H9 (cell line): ENCODE measurements around the gene COL8A1. TPM values are rescaled to one million over a fixed set of nuclear protein-coding genes. Genes with fewer than 3 reads are reported as not detected.

ENCODE experiments used
- DNase-seq: peaks from one replicate; pipeline ENCODE4 v3.0.0-alpha.2; 2017
- H2AFZ ChIP-seq: one replicate; pipeline ENCODE4 v1.6.1; 2013; ENCODE audit warnings: mild to moderate bottlenecking, low read length, control low read depth, moderate library complexity
- H2AK5ac ChIP-seq: 2 replicates; pipeline ENCODE4 v1.6.1; 2013; ENCODE audit warnings: low read length, control low read depth, mixed read lengths; ENCODE audit not compliant: insufficient read length
- H2BK120ac ChIP-seq: one replicate; pipeline ENCODE4 v1.6.1; 2013; ENCODE audit warnings: low read depth, mild to moderate bottlenecking, low read length, control low read depth, inconsistent platforms; ENCODE audit not compliant: poor library complexity, severe bottlenecking
- H2BK12ac ChIP-seq: 2 replicates; pipeline ENCODE4 v1.6.1; 2013; ENCODE audit warnings: low read length, control low read depth, mixed read lengths, low read depth; ENCODE audit not compliant: insufficient read length
- H2BK15ac ChIP-seq: 2 replicates; pipeline ENCODE4 v1.6.1; 2013; ENCODE audit warnings: low read depth, low read length, control low read depth
- H2BK20ac ChIP-seq: one replicate; pipeline ENCODE4 v1.6.1; 2013; ENCODE audit warnings: low read depth, mild to moderate bottlenecking, low read length, control low read depth, inconsistent platforms; ENCODE audit not compliant: poor library complexity, severe bottlenecking
- H2BK5ac ChIP-seq: 2 replicates; pipeline ENCODE4 v1.6.1; 2013; ENCODE audit warnings: low read length, control low read depth, mixed read lengths; ENCODE audit not compliant: insufficient read length
- H3K14ac ChIP-seq: 2 replicates; pipeline ENCODE4 v1.6.1; 2013; ENCODE audit warnings: low read length, control low read depth; ENCODE audit not compliant: insufficient read depth
- H3K18ac ChIP-seq: 2 replicates; pipeline ENCODE4 v1.6.1; 2013; ENCODE audit warnings: low read depth, mild to moderate bottlenecking, mixed read lengths, low read length, control low read depth; ENCODE audit not compliant: insufficient read length
- H3K23ac ChIP-seq: 2 replicates; pipeline ENCODE4 v1.6.1; 2013; ENCODE audit warnings: low read length, control low read depth, mixed read lengths, low read depth; ENCODE audit not compliant: insufficient read length
- H3K23me2 ChIP-seq: 2 replicates; pipeline ENCODE4 v1.6.1; 2013; ENCODE audit warnings: low read depth, mild to moderate bottlenecking, mixed read lengths, low read length, control low read depth; ENCODE audit not compliant: insufficient read length, poor library complexity, severe bottlenecking
- H3K27ac ChIP-seq: 2 replicates; pipeline ENCODE4 v1.5.1; 2013; ENCODE audit warnings: low read length, control low read depth, mixed read lengths, low read depth; ENCODE audit not compliant: insufficient read length
- H3K27me3 ChIP-seq: 2 replicates; pipeline ENCODE4 v1.6.1; 2013; ENCODE audit warnings: low read length, control low read depth, inconsistent platforms; ENCODE audit not compliant: insufficient read depth
- H3K4ac ChIP-seq: 2 replicates; pipeline ENCODE4 v1.6.1; 2013; ENCODE audit warnings: low read depth, mild to moderate bottlenecking, control low read depth, inconsistent platforms, low read length, moderate library complexity
- H3K4me1 ChIP-seq: 2 replicates; pipeline ENCODE4 v1.6.1; 2013; ENCODE audit warnings: low read length, control low read depth, inconsistent platforms; ENCODE audit not compliant: insufficient read depth
- H3K4me2 ChIP-seq: 2 replicates; pipeline ENCODE4 v1.6.1; 2013; ENCODE audit warnings: low read length, control low read depth, mixed read lengths; ENCODE audit not compliant: insufficient read length, insufficient read depth
- H3K56ac ChIP-seq: 2 replicates; pipeline ENCODE4 v1.6.1; 2013; ENCODE audit warnings: low read depth, mild to moderate bottlenecking, mixed read lengths, low read length, control low read depth; ENCODE audit not compliant: insufficient read length
- H3K79me1 ChIP-seq: 2 replicates; pipeline ENCODE4 v1.6.1; 2013; ENCODE audit warnings: low read depth, mild to moderate bottlenecking, moderate library complexity, low read length, control low read depth, inconsistent platforms; ENCODE audit not compliant: insufficient read depth, poor library complexity, severe bottlenecking
- H3K79me2 ChIP-seq: 2 replicates; pipeline ENCODE4 v1.6.1; 2013; ENCODE audit warnings: low read length, control low read depth, inconsistent platforms; ENCODE audit not compliant: insufficient read depth
- H3K9ac ChIP-seq: 2 replicates; pipeline ENCODE4 v1.6.1; 2013; ENCODE audit warnings: low read length, control low read depth, mixed read lengths; ENCODE audit not compliant: insufficient read length; ENCODE audit errors: extremely low read depth
- H3K9me3 ChIP-seq: one replicate; pipeline ENCODE4 v1.6.1; 2013; ENCODE audit warnings: low read depth, low read length, inconsistent platforms; ENCODE audit not compliant: control insufficient read depth
- H3T11ph ChIP-seq: one replicate; pipeline ENCODE4 v1.6.1; 2013; ENCODE audit warnings: mild to moderate bottlenecking, low read length, control low read depth, inconsistent platforms
- H4K20me1 ChIP-seq: one replicate; pipeline ENCODE4 v1.6.1; 2013; ENCODE audit not compliant: control insufficient read depth, insufficient read length, insufficient read depth
- H4K5ac ChIP-seq: 2 replicates; pipeline ENCODE4 v1.6.1; 2013; ENCODE audit warnings: low read depth, mild to moderate bottlenecking, mixed read lengths, low read length, control low read depth; ENCODE audit not compliant: insufficient read length
- H4K8ac ChIP-seq: replicated peaks from 2 replicates; pipeline ENCODE4 v1.6.1; 2013; ENCODE audit warnings: low read length, control low read depth, mixed read lengths, low read depth; ENCODE audit not compliant: insufficient read length
- H4K91ac ChIP-seq: 2 replicates; pipeline ENCODE4 v1.6.1; 2013; ENCODE audit warnings: low read depth, mild to moderate bottlenecking, moderate library complexity, mixed read lengths, low read length, control low read depth; ENCODE audit not compliant: insufficient read length
- H3K27ac Mint-ChIP-seq, 3 experiments: 2 replicates in 2 of 3; 3 replicates in 1 of 3; pipeline ENCODE4 v1.8.0; 2020 to 2021; ENCODE audit warnings: mixed read lengths in 3 of 3, mild to moderate bottlenecking in 1 of 3, moderate library complexity in 1 of 3
- H3K27me3 Mint-ChIP-seq: 2 replicates; pipeline ENCODE4 v1.8.0; 2021; ENCODE audit warnings: low read depth, mild to moderate bottlenecking, moderate library complexity, mixed read lengths
- H3K36me3 Mint-ChIP-seq, 3 experiments: 2 replicates in 2 of 3; 3 replicates in 1 of 3; pipeline ENCODE4 v1.8.0; 2020 to 2021; ENCODE audit warnings: low read depth in 3 of 3, mixed read lengths in 3 of 3; ENCODE audit not compliant: insufficient read depth in 1 of 3
- H3K4me1 Mint-ChIP-seq, 2 experiments: 2 replicates each; pipeline ENCODE4 v1.8.0; 2020; ENCODE audit warnings: mixed read lengths in 2 of 2
- H3K4me3 Mint-ChIP-seq, 2 experiments: 2 replicates in 1 of 2; 3 replicates in 1 of 2; pipeline ENCODE4 v1.8.0; 2020 to 2021; ENCODE audit warnings: mild to moderate bottlenecking in 2 of 2, mixed read lengths in 2 of 2, moderate library complexity in 1 of 2
- H3K9me3 Mint-ChIP-seq, 2 experiments: 2 replicates in 1 of 2; 3 replicates in 1 of 2; pipeline ENCODE4 v1.8.0; 2020; ENCODE audit warnings: mild to moderate bottlenecking in 2 of 2, mixed read lengths in 2 of 2, moderate library complexity in 1 of 2
- WGBS: extraction: QIAGEN DNeasy Blood & Tissue Kit; methylation state at CpG from one replicate; pipeline ENCODE4 v1.1.7; 2013; ENCODE audit warnings: missing lambda C conversion rate, low lambda C conversion rate, mixed read lengths; ENCODE audit not compliant: insufficient read length; ENCODE audit errors: extremely low coverage; 5-methylcytosine and 5-hydroxymethylcytosine counted together
- total RNA-seq: library from RNA; stranded (reverse); gene quantifications from 2 replicates; pipeline ENCODE4 v1.2.1, GENCODE V29; 2021
- TF ChIP-seq, protein P1 (sequence below): fragments of 200-600 bp; sonication (generic); conservative IDR thresholded peaks from 3 replicates; pipeline ENCODE4 v1.8.0; 2021; ENCODE audit warnings: antibody characterized with exemption, mild to moderate bottlenecking

The COL8A1 gene
- total RNA-seq, 1 experiment from 2014 or later: 0.17 TPM

DNA sequence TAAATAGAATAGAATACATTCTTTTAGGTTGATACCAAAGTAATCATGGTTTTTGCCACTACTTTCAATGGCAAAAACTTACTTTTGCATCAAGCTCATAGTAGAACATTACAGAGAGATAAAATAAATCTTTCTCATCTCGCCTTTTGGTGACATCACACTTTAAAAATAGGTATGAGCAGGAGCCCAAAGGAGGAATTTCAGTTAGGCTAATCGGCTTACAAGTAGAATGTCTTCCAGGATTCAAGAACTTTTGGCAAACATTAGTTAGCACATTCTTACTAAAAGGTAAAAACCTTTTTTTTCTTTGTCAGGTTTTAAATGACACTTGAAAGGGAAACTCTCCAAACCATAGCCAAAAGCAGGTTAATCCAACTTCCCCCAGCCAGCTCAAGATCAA, 119.6 kb downstream of the COL8A1 start:
- H2BK20ac ChIP-seq: no peak overlapping the region
- H2BK120ac ChIP-seq: no peak overlapping the region
- no peak overlapping the region for H4K8ac ChIP-seq
- no peak overlapping the region for H2BK12ac ChIP-seq
- TF ChIP-seq, protein P1, sequence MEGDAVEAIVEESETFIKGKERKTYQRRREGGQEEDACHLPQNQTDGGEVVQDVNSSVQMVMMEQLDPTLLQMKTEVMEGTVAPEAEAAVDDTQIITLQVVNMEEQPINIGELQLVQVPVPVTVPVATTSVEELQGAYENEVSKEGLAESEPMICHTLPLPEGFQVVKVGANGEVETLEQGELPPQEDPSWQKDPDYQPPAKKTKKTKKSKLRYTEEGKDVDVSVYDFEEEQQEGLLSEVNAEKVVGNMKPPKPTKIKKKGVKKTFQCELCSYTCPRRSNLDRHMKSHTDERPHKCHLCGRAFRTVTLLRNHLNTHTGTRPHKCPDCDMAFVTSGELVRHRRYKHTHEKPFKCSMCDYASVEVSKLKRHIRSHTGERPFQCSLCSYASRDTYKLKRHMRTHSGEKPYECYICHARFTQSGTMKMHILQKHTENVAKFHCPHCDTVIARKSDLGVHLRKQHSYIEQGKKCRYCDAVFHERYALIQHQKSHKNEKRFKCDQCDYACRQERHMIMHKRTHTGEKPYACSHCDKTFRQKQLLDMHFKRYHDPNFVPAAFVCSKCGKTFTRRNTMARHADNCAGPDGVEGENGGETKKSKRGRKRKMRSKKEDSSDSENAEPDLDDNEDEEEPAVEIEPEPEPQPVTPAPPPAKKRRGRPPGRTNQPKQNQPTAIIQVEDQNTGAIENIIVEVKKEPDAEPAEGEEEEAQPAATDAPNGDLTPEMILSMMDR: no peak
- H3K23ac ChIP-seq: no peak overlapping the region
- no peak overlapping the region for H4K5ac ChIP-seq
- H3K4me2 ChIP-seq: no peak overlapping the region
- no peaks in the 10 kb centered on the region for H3K9me3 ChIP-seq
- DNase-seq: no peak
- no peaks in the 10 kb centered on the region for H3K23me2 ChIP-seq
- H3K14ac ChIP-seq: no peak overlapping the region
- H3K36me3 Mint-ChIP-seq: no peaks in the 10 kb centered on the region
- no peak overlapping the region for H3K27ac ChIP-seq
- H4K20me1 ChIP-seq: no peaks in the 10 kb centered on the region
- no peaks in the 10 kb centered on the region for H3K27me3 ChIP-seq
- no peak overlapping the region for H2AFZ ChIP-seq
- no peak overlapping the region for H3K18ac ChIP-seq
- H3K4me3 Mint-ChIP-seq: no peak overlapping the region
- no peak overlapping the region for H2AK5ac ChIP-seq
- no CpG with 5 or more reads among the region's 2 CpGs for WGBS
- H3K9me3 Mint-ChIP-seq: no peaks in the 10 kb centered on the region
- no peak overlapping the region for H3T11ph ChIP-seq
- no peaks in the 10 kb centered on the region for H3K79me2 ChIP-seq
- H3K27ac Mint-ChIP-seq: no peak overlapping the region
- H3K4me1 Mint-ChIP-seq: peaks cover 0 to 3% of the 10 kb centered on the region in 2 experiments; a peak in 1 of 4 replicates
- H4K91ac ChIP-seq: no peak overlapping the region
- no peak overlapping the region for H3K4ac ChIP-seq
- H3K9ac ChIP-seq: no peak overlapping the region
- no peak overlapping the region for H3K56ac ChIP-seq
- no peaks in the 10 kb centered on the region for H3K79me1 ChIP-seq
- no peaks in the 10 kb centered on the region for H3K27me3 Mint-ChIP-seq
- H2BK5ac ChIP-seq: no peak overlapping the region
- no peak overlapping the region for H2BK15ac ChIP-seq
- H3K4me1 ChIP-seq: no peaks in the 10 kb centered on the region
